GM12892 (cell line): Measurements from ENCODE around the gene MMUT.

Experiments used
- POLR2A ChIP-seq: IDR thresholded peaks from 2 replicates; pipeline ENCODE4 v1.6.1; 2011; ENCODE audit warnings: low read depth, low read length, control low read depth
- POLR2AphosphoS5 ChIP-seq: IDR thresholded peaks from 2 replicates; pipeline ENCODE4 v1.6.1; 2011; ENCODE audit warnings: low read depth, low read length, control low read depth
- TAF1 ChIP-seq: IDR thresholded peaks from 2 replicates; pipeline ENCODE4 v1.6.1; 2011; ENCODE audit warnings: low read depth, mild to moderate bottlenecking, control low read depth, low read length, borderline replicate concordance

- TF ChIP-seq POLR2A: no peak
- no peak for TF ChIP-seq TAF1
- no peak for TF ChIP-seq POLR2AphosphoS5
These were observed 16.4 kb upstream of the MMUT start for GRCh38 chr6:49479308-49479970.
